Globus pallidus (tissue), 1 donor: ENCODE measurements around the gene CREBBP.

Experiments used
- DNase-seq: peaks from one replicate; pipeline ENCODE4 v3.0.0-alpha.2; 2015; ENCODE audit warnings: low spot score

Gene CREBBP

GRCh38 chr16:3856367-3857141 lies 24.0 kb downstream of the CREBBP start:
- no peak for DNase-seq

GRCh38 chr16:3854750-3855541 lies 25.6 kb downstream of the CREBBP start:
- no peak for DNase-seq

GRCh38 chr16:3850544-3850899 lies 30.0 kb downstream of the CREBBP start:
- no peak for DNase-seq

GRCh38 chr16:3849751-3850543 lies 30.6 kb downstream of the CREBBP start:
- DNase-seq: no peak

DNA sequence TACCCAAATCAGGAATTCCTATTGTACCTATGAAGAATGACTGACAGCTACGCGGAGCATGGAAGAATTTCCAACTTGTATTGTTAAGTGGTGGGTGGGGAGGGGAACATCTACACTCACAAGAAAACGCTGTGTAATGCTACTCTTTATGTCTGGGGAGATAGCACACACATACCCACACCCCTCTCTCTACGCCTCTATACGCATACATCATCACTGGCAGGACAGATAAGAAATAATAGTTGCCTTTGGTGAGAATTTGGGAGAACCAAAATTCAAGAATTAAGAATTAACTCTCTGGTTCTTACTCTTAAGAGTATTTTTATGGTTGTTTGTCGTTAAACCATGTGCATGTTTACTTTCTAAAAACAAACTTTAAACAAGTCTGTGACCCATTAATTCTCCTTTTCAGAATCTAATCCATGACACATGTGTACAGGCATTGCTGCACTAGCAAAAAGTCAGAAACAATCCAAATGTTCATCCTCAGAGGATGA lies 33.9 kb downstream of the CREBBP start:
- no peak for DNase-seq

DNA sequence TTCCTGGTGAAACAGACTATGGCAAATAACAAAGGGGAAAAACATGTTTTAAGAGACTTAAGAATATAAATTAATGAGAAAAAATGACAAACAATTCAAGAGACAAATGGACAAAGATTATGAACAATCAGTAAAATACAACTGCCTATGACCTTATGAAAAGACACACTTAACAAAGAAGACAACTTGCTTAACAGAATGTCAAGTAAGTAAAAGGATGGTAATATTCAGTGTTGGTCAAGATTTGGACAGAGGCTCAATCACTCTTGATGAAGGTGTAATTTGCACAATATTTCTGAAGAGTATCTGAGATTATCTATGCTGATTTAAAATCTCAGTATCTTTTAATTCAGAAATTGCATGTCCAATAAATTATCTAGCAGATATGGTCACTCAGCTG lies 34.4 kb downstream of the CREBBP start:
- no peak for DNase-seq

GRCh38 chr16:3842994-3843393 lies 37.5 kb downstream of the CREBBP start:
- no peak for DNase-seq

DNA sequence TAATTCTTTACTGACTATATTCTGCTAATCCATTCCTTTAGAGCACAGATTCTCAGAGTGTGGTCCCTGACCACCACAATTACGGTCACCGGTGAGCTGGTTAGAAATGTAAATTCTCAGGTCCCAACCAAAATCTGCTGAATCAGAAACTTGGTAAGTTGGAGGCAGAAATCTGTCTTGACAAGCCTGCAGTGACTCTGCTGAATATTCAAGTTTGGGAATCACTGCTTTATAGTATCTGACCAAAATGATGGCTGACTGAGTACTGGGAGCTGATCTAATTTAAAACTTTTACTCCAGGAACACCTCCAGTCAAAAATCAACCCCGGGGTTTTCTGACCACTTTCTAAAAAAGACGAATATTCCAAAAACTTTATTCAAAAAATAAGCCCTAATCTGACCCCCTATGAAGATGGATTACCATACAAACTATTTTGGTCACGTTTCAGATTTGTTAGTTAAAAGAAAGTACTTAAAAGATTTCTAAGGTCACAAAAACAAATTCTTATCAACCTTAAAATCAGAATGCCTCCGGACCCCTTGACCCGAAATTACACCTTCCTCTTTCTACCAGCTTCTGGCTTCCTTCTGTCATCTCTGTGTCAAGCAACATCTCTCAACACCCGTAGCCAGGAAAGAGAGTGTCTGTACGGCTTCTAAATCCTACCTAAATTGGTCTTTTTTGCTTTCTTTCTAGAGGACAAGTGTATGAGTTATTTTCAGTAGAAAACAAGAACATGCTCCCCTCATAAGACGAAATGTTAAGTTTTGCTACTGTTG lies 38.6 kb downstream of the CREBBP start:
- no peak for DNase-seq

- DNase-seq: no peak
Observed at GRCh38 chr16:3839402-3840184, 40.9 kb downstream of the CREBBP start.

- DNase-seq: no peak
Observed at GRCh38 chr16:3838600-3839401, 41.7 kb downstream of the CREBBP start.

GRCh38 chr16:3837851-3838586 lies 42.5 kb downstream of the CREBBP start:
- DNase-seq: no peak

DNA sequence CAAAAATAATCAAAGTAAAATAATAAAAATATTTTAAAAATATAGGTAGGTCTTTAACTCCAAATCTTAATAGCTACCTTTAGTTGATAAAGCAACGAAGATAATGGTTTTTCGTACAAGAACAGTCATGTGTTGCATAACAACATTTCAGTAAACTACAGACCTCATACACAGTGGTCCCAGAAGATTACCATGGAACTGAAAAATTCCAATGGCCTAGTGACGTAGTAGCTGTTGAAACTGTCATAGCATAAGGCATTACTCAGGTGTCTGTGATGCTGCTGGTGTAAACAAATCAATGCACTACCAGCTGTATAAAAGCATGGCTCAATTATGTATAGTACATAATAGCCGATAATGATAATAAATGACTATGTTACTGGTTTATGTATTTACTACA lies 43.9 kb downstream of the CREBBP start:
- DNase-seq: no peak

- no peak for DNase-seq
Observed at GRCh38 chr16:3835089-3835602, 45.4 kb downstream of the CREBBP start.

DNA sequence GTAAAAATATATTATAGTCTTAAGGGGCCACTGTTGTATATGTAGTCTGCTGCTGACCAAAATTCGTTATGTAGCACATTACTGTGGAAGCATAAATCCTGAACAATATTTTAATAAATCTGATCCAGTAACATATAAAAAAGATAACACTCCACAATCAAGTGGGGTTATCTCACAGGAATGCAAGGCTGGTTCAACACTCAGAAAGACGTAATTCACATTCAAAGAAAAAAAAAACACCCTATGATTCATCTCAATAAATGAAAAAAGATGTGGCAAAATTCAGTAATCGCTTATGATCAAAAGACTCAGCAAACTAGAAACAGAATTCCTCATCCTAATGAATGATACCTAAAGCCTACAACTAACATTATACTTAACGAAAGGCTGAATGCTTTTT lies 47.8 kb downstream of the CREBBP start:
- DNase-seq: no peak

- no peak for DNase-seq
Observed at GRCh38 chr16:3830625-3831254, 49.8 kb downstream of the CREBBP start.

DNA sequence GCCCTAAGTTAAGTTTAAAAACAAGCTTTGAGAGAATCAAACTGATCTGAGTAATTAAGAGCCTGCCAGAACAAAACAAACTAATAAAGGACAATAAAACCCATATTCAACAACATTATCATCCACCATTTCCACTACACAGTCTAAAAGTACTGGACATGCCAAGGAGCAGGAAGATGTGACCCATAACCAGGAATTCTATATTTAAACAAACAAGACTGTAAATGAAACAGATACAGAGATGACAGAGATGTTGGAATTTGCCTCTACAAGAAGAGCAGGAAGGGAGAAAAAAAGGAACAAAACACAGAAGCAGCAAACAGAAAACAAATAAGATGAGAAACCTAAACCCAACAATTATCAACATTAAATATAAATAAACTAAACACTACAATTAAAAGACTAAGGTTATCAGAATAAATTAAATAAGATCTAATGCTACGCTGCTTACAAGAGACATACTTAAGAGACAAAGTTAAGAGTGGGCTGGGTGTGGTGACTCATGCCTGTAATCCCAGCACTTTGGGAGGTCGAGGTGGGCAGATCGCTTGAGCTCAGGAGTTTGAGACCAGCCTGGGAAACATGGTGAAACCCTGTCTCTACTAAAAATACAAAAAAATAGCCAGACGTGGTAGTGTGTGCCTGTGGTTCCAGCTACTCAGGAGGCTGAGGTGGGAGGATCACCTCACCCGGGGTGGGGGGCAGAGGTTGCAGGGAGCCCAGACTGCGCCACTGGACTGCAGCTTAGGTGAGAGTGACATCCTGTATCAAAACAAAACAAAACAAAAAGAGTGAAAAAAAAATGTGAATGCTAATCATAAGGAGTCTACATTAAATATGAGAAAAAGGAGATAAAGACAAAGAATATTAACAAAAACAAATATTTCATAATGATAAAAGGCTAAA lies 50.6 kb downstream of the CREBBP start:
- DNase-seq: no peak

- no peak for DNase-seq
Observed at GRCh38 chr16:3825940-3826339, 54.6 kb downstream of the CREBBP start.

DNA sequence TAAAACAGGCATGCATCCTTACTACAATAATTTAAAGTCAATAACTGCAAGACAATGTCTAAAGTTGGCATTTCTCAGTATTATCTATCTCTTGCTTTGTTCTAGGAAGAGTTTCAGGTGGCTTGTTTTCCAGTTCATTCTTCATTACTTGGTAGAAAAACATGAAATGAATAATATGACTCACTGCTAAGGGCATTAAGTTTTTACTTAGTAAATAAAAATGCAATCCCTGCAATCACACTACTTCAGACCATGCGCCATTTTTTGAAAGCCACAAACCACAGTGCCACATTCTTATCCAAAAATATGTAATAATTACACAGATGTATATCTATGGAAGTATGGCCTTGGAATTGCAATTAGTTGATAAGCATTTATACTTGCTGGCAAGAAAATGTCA lies 55.4 kb downstream of the CREBBP start:
- DNase-seq: no peak
